ENCODE results near the gene SAMD4A.

The SAMD4A gene

GRCh38 chr14:54627540-54628363 lies 60.8 kb downstream of the SAMD4A start:
- Histone ChIP-seq H3K4me1 (ENCODE audit: control insufficient read depth, insufficient read depth, low read length) (peaks cover 12% of the 10 kb centered on the region), H3K9me3 (ENCODE audit: control insufficient read depth, low read length) (no peaks in the 10 kb centered on the region), H3K36me3 (ENCODE audit: control insufficient read depth, insufficient read depth, low read length) (no peaks in the 10 kb centered on the region), H3K27me3 (ENCODE audit: control insufficient read depth, insufficient read depth, low read length) (no peaks in the 10 kb centered on the region), H3K9ac (ENCODE audit: low read length) (peak overlapping the region; percentile 14), H3K4me3 (ENCODE audit: low read length) (no peak overlapping the region)

- Histone ChIP-seq H3K36me3 (ENCODE audit: control insufficient read depth, insufficient read depth, low read length) (no peaks in the 10 kb centered on the region), H3K27me3 (ENCODE audit: control insufficient read depth, insufficient read depth, low read length) (no peaks in the 10 kb centered on the region), H3K9ac (ENCODE audit: low read length) (no peak overlapping the region), H3K4me1 (ENCODE audit: control insufficient read depth, insufficient read depth, low read length) (peaks cover 12% of the 10 kb centered on the region), H3K9me3 (ENCODE audit: control insufficient read depth, low read length) (no peaks in the 10 kb centered on the region), H3K4me3 (ENCODE audit: low read length) (no peak overlapping the region)
Observed at GRCh38 chr14:54629183-54629582, 62.3 kb downstream of the SAMD4A start.

- H3K4me3 ChIP-seq (ENCODE audit: low read length): no peak overlapping the region
- no peaks in the 10 kb centered on the region for H3K27me3 ChIP-seq (ENCODE audit: control insufficient read depth, insufficient read depth, low read length)
- no peak overlapping the region for H3K9ac ChIP-seq (ENCODE audit: low read length)
- H3K9me3 ChIP-seq (ENCODE audit: control insufficient read depth, low read length): no peaks in the 10 kb centered on the region
- H3K4me1 ChIP-seq (ENCODE audit: control insufficient read depth, insufficient read depth, low read length): peaks cover 11% of the 10 kb centered on the region
- H3K36me3 ChIP-seq (ENCODE audit: control insufficient read depth, insufficient read depth, low read length): no peaks in the 10 kb centered on the region
Observed at GRCh38 chr14:54629635-54630360, 62.9 kb downstream of the SAMD4A start.

GRCh38 chr14:54631016-54631415 lies 64.1 kb downstream of the SAMD4A start:
- Histone ChIP-seq H3K4me1 (ENCODE audit: control insufficient read depth, insufficient read depth, low read length) (peaks cover 5% of the 10 kb centered on the region), H3K9ac (ENCODE audit: low read length) (no peak overlapping the region)

GRCh38 chr14:54632452-54632851 lies 65.5 kb downstream of the SAMD4A start:
- H3K9me3 ChIP-seq (ENCODE audit: control insufficient read depth, low read length): no peaks in the 10 kb centered on the region
- peaks cover 5% of the 10 kb centered on the region for H3K4me1 ChIP-seq (ENCODE audit: control insufficient read depth, insufficient read depth, low read length)
- H3K9ac ChIP-seq (ENCODE audit: low read length): no peak overlapping the region
- no peaks in the 10 kb centered on the region for H3K36me3 ChIP-seq (ENCODE audit: control insufficient read depth, insufficient read depth, low read length)
- H3K27me3 ChIP-seq (ENCODE audit: control insufficient read depth, insufficient read depth, low read length): no peaks in the 10 kb centered on the region
- H3K4me3 ChIP-seq (ENCODE audit: low read length): no peak overlapping the region

More at GRCh38 chr14:54631016-54631415, 64.1 kb downstream of the SAMD4A start:
- Histone ChIP-seq H3K9me3 (ENCODE audit: control insufficient read depth, low read length) (no peaks in the 10 kb centered on the region), H3K36me3 (ENCODE audit: control insufficient read depth, insufficient read depth, low read length) (no peaks in the 10 kb centered on the region), H3K4me3 (ENCODE audit: low read length) (no peak overlapping the region), H3K27me3 (ENCODE audit: control insufficient read depth, insufficient read depth, low read length) (no peaks in the 10 kb centered on the region)

- Histone ChIP-seq H3K4me3 (ENCODE audit: low read length) (no peak overlapping the region), H3K4me1 (ENCODE audit: control insufficient read depth, insufficient read depth, low read length) (peaks cover 2% of the 10 kb centered on the region), H3K27me3 (ENCODE audit: control insufficient read depth, insufficient read depth, low read length) (no peaks in the 10 kb centered on the region), H3K36me3 (ENCODE audit: control insufficient read depth, insufficient read depth, low read length) (no peaks in the 10 kb centered on the region), H3K9ac (ENCODE audit: low read length) (no peak overlapping the region), H3K9me3 (ENCODE audit: control insufficient read depth, low read length) (no peaks in the 10 kb centered on the region)
Observed at GRCh38 chr14:54633076-54633475, 66.1 kb downstream of the SAMD4A start.

- Histone ChIP-seq H3K36me3 (ENCODE audit: control insufficient read depth, insufficient read depth, low read length) (no peaks in the 10 kb centered on the region), H3K4me3 (ENCODE audit: low read length) (no peak overlapping the region), H3K4me1 (ENCODE audit: control insufficient read depth, insufficient read depth, low read length) (no peaks in the 10 kb centered on the region), H3K9ac (ENCODE audit: low read length) (no peak overlapping the region), H3K9me3 (ENCODE audit: control insufficient read depth, low read length) (no peaks in the 10 kb centered on the region), H3K27me3 (ENCODE audit: control insufficient read depth, insufficient read depth, low read length) (no peaks in the 10 kb centered on the region)
Observed at GRCh38 chr14:54637270-54638134, 70.6 kb downstream of the SAMD4A start.

GRCh38 chr14:54638135-54638446 lies 71.2 kb downstream of the SAMD4A start:
- Histone ChIP-seq H3K9ac (ENCODE audit: low read length) (no peak overlapping the region), H3K36me3 (ENCODE audit: control insufficient read depth, insufficient read depth, low read length) (no peaks in the 10 kb centered on the region), H3K4me1 (ENCODE audit: control insufficient read depth, insufficient read depth, low read length) (no peaks in the 10 kb centered on the region), H3K9me3 (ENCODE audit: control insufficient read depth, low read length) (no peaks in the 10 kb centered on the region), H3K27me3 (ENCODE audit: control insufficient read depth, insufficient read depth, low read length) (no peaks in the 10 kb centered on the region), H3K4me3 (ENCODE audit: low read length) (no peak overlapping the region)

GRCh38 chr14:54639611-54640010 lies 72.7 kb downstream of the SAMD4A start:
- H3K27me3 ChIP-seq (ENCODE audit: control insufficient read depth, insufficient read depth, low read length): peaks cover 4% of the 10 kb centered on the region
- H3K4me1 ChIP-seq (ENCODE audit: control insufficient read depth, insufficient read depth, low read length): no peaks in the 10 kb centered on the region

GRCh38 chr14:54640506-54640905 lies 73.6 kb downstream of the SAMD4A start:
- Histone ChIP-seq H3K9me3 (ENCODE audit: control insufficient read depth, low read length) (no peaks in the 10 kb centered on the region), H3K9ac (ENCODE audit: low read length) (no peak overlapping the region), H3K4me1 (ENCODE audit: control insufficient read depth, insufficient read depth, low read length) (no peaks in the 10 kb centered on the region), H3K4me3 (ENCODE audit: low read length) (no peak overlapping the region), H3K36me3 (ENCODE audit: control insufficient read depth, insufficient read depth, low read length) (no peaks in the 10 kb centered on the region), H3K27me3 (ENCODE audit: control insufficient read depth, insufficient read depth, low read length) (peaks cover 4% of the 10 kb centered on the region)

More at GRCh38 chr14:54639611-54640010, 72.7 kb downstream of the SAMD4A start:
- Histone ChIP-seq H3K9me3 (ENCODE audit: control insufficient read depth, low read length) (no peaks in the 10 kb centered on the region), H3K36me3 (ENCODE audit: control insufficient read depth, insufficient read depth, low read length) (no peaks in the 10 kb centered on the region), H3K9ac (ENCODE audit: low read length) (no peak overlapping the region), H3K4me3 (ENCODE audit: low read length) (no peak overlapping the region)

- H3K4me3 ChIP-seq (ENCODE audit: low read length): no peak overlapping the region
- H3K9ac ChIP-seq (ENCODE audit: low read length): no peak overlapping the region
- H3K9me3 ChIP-seq (ENCODE audit: control insufficient read depth, low read length): no peaks in the 10 kb centered on the region
- H3K4me1 ChIP-seq (ENCODE audit: control insufficient read depth, insufficient read depth, low read length): no peaks in the 10 kb centered on the region
- H3K27me3 ChIP-seq (ENCODE audit: control insufficient read depth, insufficient read depth, low read length): peaks cover 4% of the 10 kb centered on the region
- no peaks in the 10 kb centered on the region for H3K36me3 ChIP-seq (ENCODE audit: control insufficient read depth, insufficient read depth, low read length)
Observed at GRCh38 chr14:54642121-54642520, 75.2 kb downstream of the SAMD4A start.
